Gastrocnemius medialis (tissue), 4 donors: ENCODE measurements around the gene SCD5.

Source experiments
- POLR2A ChIP-seq, 2 donors: fragments of 450-650 bp; IDR thresholded peaks; one replicate each; pipeline ENCODE4 v1.6.1; 2017; ENCODE audit warnings: antibody characterized with exemption in 2 of 2, mild to moderate bottlenecking in 2 of 2, moderate library complexity in 2 of 2
- TF ChIP-seq, protein P1 (sequence below), 5 experiments: fragments of 450-650 bp in 3 of 5; fragments of 200-600 bp in 2 of 5; sonication (generic) in 2 of 5; IDR thresholded peaks in 4 of 5; conservative IDR thresholded peaks in 1 of 5; 1 replicate in 4 of 5; 2 replicates in 1 of 5; pipeline ENCODE4 v1.5.1; 2016 to 2019; ENCODE audit warnings: antibody characterized with exemption in 5 of 5, mild to moderate bottlenecking in 3 of 5, moderate library complexity in 3 of 5

DNA sequence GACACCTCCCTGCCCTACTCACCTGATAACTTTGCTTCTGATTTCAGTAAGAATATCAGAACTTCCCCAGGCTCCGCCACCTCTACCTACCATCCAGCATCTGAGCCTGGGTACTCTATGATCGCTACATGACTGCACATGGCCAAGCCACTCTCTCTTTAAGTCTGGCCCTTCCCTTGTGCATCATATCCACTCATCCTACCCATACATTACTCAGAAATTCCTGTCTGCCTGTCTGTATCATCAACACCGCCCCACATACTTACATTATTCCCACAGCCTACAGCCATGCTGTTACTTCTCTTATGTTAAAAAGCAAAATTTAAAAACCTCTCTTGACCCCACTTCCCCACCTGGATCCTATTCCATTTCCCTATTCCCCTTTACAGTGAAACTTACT, 84.7 kb downstream of the SCD5 start:
- TF ChIP-seq, protein P1, sequence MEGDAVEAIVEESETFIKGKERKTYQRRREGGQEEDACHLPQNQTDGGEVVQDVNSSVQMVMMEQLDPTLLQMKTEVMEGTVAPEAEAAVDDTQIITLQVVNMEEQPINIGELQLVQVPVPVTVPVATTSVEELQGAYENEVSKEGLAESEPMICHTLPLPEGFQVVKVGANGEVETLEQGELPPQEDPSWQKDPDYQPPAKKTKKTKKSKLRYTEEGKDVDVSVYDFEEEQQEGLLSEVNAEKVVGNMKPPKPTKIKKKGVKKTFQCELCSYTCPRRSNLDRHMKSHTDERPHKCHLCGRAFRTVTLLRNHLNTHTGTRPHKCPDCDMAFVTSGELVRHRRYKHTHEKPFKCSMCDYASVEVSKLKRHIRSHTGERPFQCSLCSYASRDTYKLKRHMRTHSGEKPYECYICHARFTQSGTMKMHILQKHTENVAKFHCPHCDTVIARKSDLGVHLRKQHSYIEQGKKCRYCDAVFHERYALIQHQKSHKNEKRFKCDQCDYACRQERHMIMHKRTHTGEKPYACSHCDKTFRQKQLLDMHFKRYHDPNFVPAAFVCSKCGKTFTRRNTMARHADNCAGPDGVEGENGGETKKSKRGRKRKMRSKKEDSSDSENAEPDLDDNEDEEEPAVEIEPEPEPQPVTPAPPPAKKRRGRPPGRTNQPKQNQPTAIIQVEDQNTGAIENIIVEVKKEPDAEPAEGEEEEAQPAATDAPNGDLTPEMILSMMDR (IDR thresholded peaks at IDR 0.05 in 4 of 5, conservative IDR thresholded peaks at IDR 0.05 in 1 of 5) = no peak
- no peak for TF ChIP-seq POLR2A (IDR thresholded peaks at IDR 0.05)
